Hematopoietic multipotent progenitor cell (in vitro differentiated cells): ENCODE data around the gene TP53BP1. TPM values are rescaled to one million over a fixed set of nuclear protein-coding genes. Genes with fewer than 3 reads are reported as not detected.
A peak's percentile ranks its signal among the peaks of the same experiment; 100 is the strongest.
"Not testable (repeated sequence)": the region's sequence is repeated elsewhere in the genome, so short reads cannot be mapped to it uniquely, and the experiment has no call there.

Source experiments
- DNase-seq, 3 donors: peaks; one replicate each; pipeline ENCODE4 v3.0.0-alpha.2; 2011 to 2015; ENCODE audit warnings: low read depth in 2 of 3, low spot score in 2 of 3
- total RNA-seq: library from RNA; depleted of rRNA; stranded (reverse); fragments of >200 nt; gene quantifications from one replicate; pipeline ENCODE4 v1.2.3, GENCODE V29; 2012

TP53BP1 gene
- total RNA-seq, 1 donor: 41.7 TPM

DNA sequence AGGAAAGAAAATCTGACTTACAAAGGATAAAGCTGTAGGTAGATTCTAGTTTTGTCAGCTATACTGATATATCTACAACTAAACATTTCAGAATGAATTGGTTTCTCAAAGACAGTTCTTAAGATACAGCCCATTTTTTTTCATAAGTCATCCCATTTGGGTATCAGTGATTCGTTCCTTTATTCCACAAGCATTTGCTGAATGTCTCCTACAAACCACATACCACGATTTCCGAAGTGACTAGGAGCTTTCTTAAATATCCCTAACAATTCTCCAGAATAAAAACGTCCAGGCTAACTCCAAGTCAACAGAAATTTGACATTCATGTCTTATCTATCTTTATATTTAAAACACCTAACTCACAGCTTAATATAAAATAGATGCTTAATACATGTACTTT is 59.8 kb downstream of the TP53BP1 start:
- DNase-seq: no peak

DNA sequence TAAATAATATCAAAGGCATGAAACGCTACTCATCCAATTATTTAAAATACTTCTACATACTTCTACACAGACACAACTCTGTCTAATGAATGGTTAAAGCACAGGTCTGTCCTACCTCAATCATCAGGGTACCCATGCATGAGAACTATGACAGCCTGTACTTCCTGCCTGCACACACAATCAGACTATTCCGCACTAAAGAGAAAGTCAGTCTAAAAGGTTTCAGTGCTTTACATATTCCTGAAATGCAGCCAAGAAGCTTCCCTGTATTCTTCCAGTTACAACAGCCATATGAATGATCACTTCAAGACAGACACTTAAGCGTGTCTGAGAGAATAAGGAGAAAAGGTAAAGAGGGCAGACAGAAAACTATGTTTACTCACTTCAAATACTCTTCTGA is 63.3 kb downstream of the TP53BP1 start:
- DNase-seq: no peak

DNA sequence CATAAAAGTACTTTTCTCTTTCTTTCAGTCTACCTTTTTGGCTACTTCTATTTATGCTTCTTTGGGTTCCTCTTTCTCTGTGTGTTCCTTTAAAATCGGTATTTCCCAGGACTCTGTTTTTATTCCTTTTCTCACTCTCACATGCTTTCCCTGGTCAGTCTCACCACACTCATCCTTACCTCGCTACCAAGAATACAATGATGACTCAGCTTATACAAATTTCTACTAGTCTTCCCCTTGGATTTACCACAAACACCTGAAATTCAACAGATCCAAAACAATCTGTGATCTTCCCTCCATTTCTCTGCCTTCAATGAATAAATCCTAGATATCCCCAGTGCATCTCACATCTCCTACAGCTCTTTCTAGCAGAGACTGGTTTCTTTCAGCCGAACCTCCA is 69.2 kb downstream of the TP53BP1 start:
- DNase-seq: no peak

DNA sequence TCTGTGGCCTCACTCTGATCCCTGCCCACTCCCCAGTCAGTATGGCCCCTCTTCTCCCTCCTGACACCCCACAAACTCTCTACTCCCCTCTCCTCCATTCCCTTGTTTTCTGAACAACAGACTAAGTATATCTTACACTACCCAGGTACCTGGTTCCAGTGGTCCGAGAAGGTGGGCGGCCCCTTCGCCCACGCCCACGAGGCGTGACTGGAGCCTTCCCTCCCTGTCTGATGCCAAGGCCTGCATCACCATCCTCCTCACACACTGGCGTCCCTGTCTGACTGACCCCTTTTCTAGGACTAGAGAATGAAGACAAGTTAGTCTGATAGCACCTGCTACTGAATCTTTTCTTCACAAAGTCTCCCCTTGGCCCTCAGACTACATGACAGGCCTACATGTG is 72.1 kb downstream of the TP53BP1 start:
- no peak for DNase-seq

DNA sequence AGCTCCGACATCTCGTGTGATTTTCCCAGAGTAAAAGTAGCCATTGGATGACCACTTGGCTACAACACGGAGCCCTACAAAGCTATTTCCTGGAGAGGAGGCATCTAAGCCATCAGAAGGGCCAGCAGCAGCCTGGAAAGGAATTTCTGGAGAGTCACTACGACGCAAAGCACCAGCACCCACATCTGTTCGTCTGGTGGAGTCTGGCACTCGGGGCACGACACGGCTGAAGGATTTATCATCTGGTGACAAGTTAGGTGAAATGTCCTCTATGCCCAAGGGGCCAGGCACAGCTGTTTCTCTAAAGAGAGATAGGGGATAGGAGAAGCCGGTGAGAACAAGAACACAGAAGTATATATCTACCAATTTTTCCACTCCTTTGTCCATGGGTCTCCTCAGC is 72.5 kb downstream of the TP53BP1 start:
- DNase-seq: no peak

DNA sequence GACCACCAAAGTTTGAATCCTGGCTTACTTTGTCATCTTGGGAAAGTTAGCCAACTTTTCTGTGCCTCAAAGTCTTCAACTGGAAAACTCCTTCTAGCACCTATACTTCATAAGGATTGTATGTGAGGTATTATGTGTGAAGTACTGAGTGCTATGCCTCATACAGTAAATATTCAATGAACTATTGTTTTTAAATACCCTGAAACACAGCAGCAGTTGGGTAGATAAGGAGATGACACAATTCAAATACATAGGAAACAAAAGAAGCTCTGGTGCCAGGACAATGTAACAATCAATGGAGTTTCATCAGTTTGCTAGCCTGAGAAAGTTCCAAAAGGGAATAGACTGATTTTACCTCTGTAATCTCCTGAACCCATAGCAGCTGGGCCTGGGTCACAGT is 78.8 kb downstream of the TP53BP1 start:
- no peak for DNase-seq

DNA sequence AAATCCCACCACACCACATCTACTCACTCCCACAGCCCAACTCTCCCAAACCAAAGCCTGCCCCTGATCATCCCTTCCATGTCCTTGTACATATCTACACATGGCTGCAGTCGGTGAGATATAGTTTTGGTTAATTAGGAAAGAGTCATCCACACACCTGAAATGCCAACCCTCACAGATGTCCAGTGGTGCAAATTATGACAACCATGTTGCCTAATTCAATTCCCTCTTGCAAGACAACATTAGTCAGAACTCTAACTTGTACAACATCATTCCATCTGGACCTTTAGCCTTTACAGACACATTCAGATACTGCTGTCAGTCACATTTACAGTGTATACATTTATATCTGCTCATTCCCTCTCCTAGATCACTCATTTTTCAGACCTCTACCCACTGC is 80.9 kb downstream of the TP53BP1 start:
- DNase-seq: no peak

DNA sequence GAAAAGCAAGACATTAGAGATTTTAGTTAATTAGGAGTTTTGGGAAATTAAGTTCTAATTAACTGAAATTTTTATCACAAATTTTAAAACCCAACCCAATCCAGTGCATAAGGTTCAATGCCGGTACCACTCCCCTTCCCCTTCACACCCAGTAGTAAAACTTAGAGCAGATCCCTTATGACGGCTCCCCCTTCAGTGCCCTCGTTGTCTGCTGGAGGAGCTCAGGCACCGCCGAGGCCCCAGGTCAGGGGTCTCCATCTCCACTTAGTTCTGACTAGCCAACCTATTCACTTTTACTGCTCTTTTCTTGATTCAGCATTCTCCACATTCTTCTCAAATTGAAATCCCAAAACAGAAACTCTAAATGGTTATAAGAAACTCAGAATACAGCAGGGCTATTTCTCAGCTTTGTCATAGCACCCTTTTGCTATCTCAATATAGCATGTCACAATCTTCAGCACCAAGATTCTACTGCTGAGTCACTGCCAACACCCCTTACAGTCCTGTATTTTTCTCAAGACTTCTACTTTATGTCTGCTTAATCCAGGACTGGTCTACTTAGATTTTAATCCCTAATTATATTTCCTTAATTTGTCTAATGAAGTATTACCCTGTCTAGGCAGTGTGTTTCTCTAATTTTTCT is 82.3 kb downstream of the TP53BP1 start:
- DNase-seq: no peak

DNA sequence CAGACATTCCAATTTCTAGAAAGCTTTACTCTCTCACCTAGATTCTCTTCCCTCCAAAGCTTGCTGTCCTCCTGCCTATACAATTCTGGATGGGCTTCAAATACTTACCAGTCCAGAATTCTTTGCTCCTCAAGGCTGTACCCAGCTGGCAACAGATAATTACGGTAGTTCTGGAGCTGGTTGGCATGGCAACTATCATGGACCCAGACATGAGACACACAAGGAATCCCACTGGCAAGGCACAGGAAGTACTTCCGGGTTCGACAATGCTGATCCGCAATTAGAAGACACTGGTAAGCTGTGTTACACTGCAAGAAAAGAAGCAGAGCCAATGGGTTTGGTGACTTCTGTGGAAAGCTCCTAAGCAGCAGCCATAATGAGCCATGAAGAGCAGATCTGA is 84.2 kb downstream of the TP53BP1 start:
- no peak for DNase-seq

DNA sequence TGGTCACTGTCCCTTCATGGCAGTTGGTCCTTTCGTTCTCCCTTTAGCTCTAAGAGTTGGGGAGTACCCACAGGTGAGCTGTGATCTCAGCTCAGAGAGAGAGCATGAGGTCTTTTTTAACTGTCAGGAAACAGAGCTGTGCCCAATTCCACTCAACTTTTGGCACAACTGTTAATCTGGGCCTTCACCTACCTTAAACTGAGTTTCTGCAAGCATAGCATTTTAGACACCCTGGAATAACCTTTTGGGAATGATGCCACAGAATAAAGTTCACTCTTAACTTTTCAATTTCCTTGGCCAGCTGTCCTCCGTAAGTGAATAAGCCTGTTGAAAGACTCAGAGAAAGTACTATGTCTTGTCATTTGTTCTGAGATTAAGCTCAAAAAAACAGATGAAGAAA is 86.1 kb downstream of the TP53BP1 start:
- no peak for DNase-seq

DNA sequence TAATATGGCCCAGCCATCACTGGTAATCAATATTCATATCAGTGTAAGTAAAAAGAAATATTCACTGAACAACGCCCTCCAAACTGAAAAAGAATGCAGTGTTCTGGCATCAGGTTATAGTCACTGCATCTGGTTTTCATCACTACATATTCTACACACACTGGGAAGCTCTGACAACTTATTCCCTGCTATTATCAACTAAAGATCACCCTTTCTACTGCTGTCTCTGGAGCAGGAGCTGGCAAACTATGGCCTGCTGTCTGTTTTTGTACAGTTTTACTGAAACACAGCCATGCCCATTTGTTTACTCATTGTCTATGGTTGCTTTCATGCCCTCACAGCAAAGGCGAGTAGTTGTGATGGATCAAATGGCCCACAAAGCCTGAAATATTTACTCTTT is 86.8 kb downstream of the TP53BP1 start:
- no peak for DNase-seq

DNA sequence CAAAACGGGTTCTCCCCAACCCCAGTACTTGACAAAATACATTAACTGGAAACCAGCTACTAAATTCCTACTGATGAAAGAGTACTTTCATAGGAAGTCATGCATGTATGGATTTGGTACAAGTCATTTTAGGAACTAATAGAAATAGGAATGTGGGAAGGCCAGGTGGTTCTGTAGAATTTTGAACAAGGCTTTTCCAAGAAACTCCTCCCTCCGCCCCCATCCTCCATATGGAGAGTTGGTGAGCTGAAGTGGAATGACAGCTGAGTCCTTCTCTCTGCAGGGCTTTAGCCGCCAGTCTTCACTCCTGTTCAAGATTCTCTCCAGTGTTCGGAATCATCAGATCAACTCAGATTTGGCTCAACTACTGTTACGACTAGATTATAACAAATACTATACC is 88.8 kb downstream of the TP53BP1 start:
- no peak for DNase-seq

DNA sequence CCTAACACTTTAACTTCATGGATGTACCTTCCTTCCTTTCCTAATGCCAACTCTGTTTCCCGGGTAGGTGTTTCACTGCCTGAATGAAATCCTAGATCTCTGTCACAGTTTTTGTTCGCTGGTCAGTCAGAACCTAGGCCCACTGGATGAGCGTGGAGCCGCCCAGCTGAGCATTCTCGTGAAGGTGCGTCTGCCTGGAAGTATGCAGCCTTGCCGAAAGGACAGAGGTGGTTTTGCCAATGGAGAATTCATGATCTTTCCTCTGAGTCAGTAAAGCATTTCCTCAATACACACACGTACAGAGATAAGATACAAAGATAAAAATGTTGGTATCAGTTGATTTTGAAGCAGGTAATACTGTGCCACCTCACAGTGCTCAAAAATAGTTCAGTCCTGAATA is 89.3 kb downstream of the TP53BP1 start:
- no peak for DNase-seq

DNA sequence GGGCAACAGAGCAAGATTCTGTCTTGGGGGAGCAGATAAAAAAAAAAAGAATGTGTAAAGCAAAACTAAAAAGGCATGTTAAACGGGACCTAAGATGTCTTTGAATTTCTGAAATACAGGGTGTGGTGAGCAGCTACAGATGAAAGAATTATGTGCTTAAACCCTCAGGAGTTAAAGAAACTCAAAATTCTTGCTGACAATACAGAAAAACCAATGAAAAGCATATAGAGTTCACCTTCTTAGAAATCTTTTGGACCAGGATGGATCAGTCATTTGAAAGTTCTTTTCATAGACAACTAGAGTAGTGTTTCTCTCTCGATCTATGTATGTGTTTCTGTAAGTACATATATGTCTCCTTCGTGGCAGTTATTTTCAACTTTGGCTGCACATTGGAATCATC is 90.7 kb downstream of the TP53BP1 start:
- DNase-seq: no peak

DNA sequence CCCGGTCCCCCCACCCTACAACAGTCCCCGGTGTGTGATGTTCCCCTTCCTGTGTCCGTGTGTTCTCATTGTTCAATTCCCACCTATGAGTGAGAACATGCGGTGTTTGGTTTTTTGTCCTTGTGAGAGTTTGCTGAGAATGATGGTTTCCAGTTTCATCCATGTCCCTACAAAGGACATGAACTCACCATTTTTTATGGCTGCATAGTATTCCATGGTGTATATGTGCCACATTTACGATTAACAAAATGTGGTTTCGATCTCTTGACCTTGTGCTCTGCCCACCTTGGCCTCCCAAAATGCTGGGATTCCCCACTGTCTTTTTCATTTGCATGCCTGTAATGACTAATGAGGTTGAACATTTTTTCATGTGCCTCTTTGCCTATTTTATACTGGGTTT is 99.4 kb downstream of the TP53BP1 start:
- not testable (repeated sequence) for DNase-seq

DNA sequence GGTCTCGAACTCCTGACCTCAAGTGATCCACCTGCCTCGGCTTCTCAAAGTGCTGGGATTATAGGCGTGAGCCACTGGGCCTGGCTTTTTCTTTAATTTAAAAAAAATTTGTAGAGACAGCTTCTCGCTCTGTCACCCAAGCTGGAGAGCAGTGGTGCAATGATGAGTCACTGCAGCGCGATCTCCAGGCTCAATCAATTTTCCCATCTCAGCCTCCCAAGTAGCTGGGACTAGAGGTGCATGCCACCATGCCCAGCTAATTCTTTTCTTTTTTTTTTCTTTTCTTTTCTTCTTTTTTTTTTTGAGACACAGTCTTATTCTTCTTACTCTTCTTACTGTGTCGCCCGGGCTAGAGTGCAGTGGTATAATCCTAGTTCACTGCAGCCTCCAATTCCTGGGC is 102.2 kb downstream of the TP53BP1 start:
- no peak for DNase-seq

DNA sequence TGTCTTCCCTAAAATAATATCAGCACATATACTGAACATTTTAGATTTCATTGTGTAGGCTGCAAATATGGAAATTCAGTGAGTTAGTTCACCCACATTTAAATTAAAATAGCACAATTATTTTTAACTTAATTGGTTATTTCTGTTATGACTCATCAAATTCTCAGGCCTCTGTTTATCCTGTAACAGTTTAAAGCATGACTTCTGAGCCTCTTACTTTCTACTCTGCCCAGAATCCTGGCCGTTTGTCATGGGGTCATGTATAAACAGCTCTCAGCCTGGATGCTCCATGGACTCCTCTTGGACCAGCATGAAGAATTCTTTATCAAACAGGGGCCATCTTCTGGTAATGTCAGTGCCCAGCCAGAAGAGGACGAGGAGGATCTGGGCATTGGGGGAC is 109.9 kb downstream of the TP53BP1 start:
- no peak for DNase-seq

DNA sequence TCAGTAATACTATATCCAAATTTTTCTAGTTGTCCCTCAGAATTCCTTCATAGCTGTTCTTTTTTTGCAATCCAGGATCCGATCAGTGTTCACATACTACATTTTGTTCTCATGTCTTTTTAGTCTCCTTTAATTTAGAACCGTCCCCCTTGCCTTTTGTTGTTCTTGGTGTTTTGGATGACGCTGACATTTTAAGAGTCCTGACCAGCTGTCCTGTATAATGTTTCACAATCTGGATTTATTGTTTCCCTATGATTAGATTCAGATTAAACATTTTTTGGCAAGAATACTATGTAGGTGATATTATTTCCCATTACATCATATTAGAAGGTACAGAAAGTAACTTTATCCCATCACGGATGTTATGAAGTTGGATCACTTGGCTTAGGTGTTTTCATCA is 110.6 kb downstream of the TP53BP1 start:
- no peak for DNase-seq

DNA sequence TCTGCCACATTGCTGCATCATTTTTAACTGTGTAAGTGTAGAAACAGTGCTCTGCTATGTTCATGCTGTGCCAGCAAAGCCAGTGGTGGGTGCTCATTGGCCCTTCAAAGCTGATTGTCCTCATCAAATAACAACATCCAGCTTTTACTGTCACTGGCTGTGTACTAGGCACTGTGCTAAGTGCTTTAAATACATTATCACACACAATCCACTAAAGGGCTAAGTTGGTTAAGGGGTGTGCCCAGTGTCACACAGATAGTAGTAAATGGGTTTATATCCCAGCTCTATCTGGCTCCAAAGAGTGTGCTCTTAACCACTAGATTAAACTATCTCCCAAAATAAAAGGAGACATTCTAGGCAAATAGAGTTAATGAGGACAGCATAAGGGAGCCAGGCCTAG is 114.4 kb downstream of the TP53BP1 start:
- DNase-seq: no peak

DNA sequence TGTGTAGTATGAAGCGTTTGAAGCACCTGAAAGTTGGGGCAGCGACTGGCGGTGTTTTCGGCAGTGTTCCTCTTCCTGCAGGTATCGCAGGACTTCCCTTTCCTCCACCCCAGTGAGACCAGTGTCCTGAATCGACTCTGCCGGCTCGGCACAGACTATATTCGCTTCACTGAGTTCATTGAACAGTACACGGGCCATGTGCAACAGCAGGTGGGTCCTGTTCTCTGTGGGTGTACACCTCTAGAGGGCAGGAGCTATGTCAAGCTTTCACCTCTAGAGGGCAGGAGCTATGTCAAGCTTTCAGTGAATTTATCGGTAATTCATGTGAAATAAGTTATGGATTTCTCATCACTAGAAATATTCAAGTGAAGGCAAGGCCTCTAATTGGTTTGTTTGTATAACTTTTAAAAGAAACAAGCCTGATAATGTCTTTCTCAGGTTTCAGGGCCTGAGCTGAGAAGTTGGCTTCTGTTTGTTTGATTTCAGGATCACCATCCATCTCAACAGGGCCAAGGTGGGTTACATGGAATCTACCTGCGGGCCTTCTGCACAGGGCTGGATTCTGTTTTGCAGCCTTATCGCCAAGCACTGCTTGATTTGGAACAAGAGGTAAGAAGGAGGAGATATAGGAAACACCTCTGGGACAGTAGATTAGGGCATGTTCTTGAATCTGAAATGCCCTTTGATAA is 116.8 kb downstream of the TP53BP1 start:
- DNase-seq: peak in 2 of 3 donors; percentile 23 to 53

DNA sequence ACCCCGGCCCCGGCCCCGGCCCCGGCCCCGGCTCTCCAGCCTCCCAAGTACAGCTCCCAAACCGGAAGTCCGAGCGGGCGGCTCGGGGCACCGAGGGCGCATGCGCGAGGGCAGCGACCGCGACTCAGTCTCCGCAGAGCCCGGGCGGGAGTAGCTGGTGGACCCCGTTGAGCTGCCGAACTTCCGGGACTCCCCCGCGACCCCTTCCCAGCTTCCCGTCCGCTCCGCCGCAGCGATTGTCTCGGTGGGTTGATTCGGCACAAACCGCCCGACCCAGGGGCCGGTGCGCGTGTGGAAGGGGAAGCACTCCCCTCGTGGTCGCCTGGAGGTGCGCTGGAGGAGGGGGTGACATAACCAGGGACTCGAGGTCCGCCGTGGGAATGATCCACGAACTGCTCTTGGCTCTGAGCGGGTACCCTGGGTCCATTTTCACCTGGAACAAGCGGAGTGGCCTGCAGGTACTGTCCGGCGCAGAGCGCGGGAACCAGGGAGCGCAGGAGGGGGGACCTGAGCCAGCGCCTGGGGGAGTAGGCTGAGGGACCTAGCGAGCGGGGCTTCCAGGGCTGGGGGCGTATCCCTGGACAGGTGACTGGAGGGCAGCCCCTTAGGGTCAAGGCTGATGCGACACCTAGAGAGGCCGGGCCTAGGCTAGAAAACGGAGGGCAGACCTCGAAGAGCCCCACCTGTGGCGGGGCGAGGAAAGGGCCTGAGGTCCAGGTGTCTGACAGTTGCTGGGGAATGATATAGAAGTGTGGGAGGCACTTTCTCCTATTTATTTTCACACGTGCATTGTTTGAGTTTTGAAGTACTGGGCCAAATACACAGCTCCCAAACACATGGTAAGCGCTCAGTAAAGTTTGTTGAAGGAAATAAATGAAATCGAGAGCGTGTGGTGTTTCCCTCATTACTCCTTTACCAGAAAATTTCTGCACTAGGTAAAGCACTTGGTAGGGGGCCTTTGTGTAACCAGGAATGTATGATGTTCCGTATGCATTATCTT is 121.7 kb downstream of the TP53BP1 start, which contains the start of the genes TUBGCP4 and ZSCAN29:
Gene TUBGCP4 (plus strand): TSS at position 127 of the 1,000 bp plus-strand sequence. CDS start 254 bp downstream, at position 381.
Gene ZSCAN29 (minus strand): TSS at position 69 of the 1,000 bp plus-strand sequence. CDS start 1,130 bp downstream, outside the sequence.
- DNase-seq: peak; percentile 45 to 79 (median 77)
